Ovary (tissue), 9 donors: Measurements from ENCODE around the gene TAS2R43. TPM values are rescaled to one million over a fixed set of nuclear protein-coding genes. Genes with fewer than 3 reads are reported as not detected.
"Not testable (repeated sequence)": the region's sequence is repeated elsewhere in the genome, so short reads cannot be mapped to it uniquely, and the experiment has no call there.

Experiments used
- DNase-seq, 5 donors: peaks; one replicate each; pipeline ENCODE4 v3.0.0-alpha.2; 2019 to 2020
- H3K27ac ChIP-seq, 2 donors: fragments of 200-600 bp; one replicate each; pipeline versions ENCODE4 v1.5.1 to v1.8.0; 2019 to 2022
- H3K27me3 ChIP-seq: fragments of 200-600 bp; one replicate; pipeline ENCODE4 v1.8.0; 2022
- H3K36me3 ChIP-seq: fragments of 200-600 bp; sonication (generic); one replicate; pipeline ENCODE4 v1.5.1; 2019
- H3K4me1 ChIP-seq: one replicate; pipeline ENCODE4 v1.8.1; 2013; ENCODE audit warnings: mild to moderate bottlenecking, moderate library complexity; ENCODE audit not compliant: insufficient read depth
- H3K4me3 ChIP-seq: fragments of 200-600 bp; sonication (generic); one replicate; pipeline ENCODE4 v1.5.1; 2017
- H3K9me3 ChIP-seq, 2 donors: fragments of 200-600 bp in 1 of 2; sonication (generic) in 1 of 2; one replicate each; pipeline versions ENCODE4 v1.5.1 to v1.8.1; 2013 to 2019; ENCODE audit warnings: mild to moderate bottlenecking in 1 of 2, moderate library complexity in 1 of 2
- CTCF ChIP-seq, 3 donors: fragments of 450-650 bp in 2 of 3; fragments of 200-600 bp in 1 of 3; IDR thresholded peaks; one replicate each; pipeline versions ENCODE4 v1.5.1 to v1.8.0; 2016 to 2022; ENCODE audit warnings: antibody characterized with exemption in 3 of 3, mild to moderate bottlenecking in 1 of 3
- EP300 ChIP-seq: sonication (generic); formaldehyde crosslinking; IDR thresholded peaks from one replicate; pipeline ENCODE4 v1.6.1; 2017; ENCODE audit warnings: antibody characterized with exemption
- POLR2A ChIP-seq: fragments of 450-650 bp; IDR thresholded peaks from one replicate; pipeline ENCODE4 v1.6.1; 2017; ENCODE audit warnings: antibody characterized with exemption, mild to moderate bottlenecking, moderate library complexity
- WGBS, 3 donors: extraction: QIAGEN DNeasy Blood & Tissue Kit in 1 of 3; methylation state at CpG; one replicate each; pipeline versions ENCODE4 v1.1.5 to v1.1.7; 2013 to 2017; 5-methylcytosine and 5-hydroxymethylcytosine counted together
- intact Hi-C, 4 donors: fragments of 100-400 bp; cut with DNase I; formaldehyde crosslinking; loops; one replicate each; pipeline versions ENCODE4 v1.11.0 to v1.15.1; 2022 to 2023
- polyA plus RNA-seq, 2 donors: library from polyadenylated mRNA; stranded (reverse); fragments of 200-250 nt in 1 of 2; fragments of 350-450 nt in 1 of 2; fragmentation: Illumina TruSeq in 1 of 2; extraction: RNeasy Lipid Tissue Mini Kit (QIAGEN cat#74804) in 1 of 2; gene quantifications; one replicate each; pipeline ENCODE4 v1.2.3, GENCODE V29; 2013 to 2014
- total RNA-seq, 7 donors: library from RNA; depleted of rRNA in 2 of 7; stranded (reverse); fragments of >200 nt in 2 of 7; fragmentation: NEBNext Ultra II Directional in 3 of 7; extraction: Animal tissue kit (Norgen Biotek cat#: 25700) in 3 of 7; gene quantifications; one replicate each; pipeline versions ENCODE4 v1.1.0 to v1.2.4, GENCODE V29; 2016 to 2023
- donor health status: DM: no; HTN: no; CAD: no; lungs with moderate emphysema.
- donor health status: DM: no; HTN: no; CAD: no.
- donor health status: Bipolar disorder and iron deficiency.
- donor health status: DM: yes; HTN: yes; CAD: no.
- donor health status: DM: no; HTN: no; CAD: no.
- donor health status: DM: yes; HTN: yes; CAD: no.

The TAS2R43 gene
- total and polyA plus RNA-seq, 9 donors = 0.10 to 6.9 (median 0.54) TPM; not detected in 1

- Histone ChIP-seq H3K27me3 (no peaks in the 10 kb centered on the region), H3K4me3 (no peak overlapping the region), H3K36me3 (no peaks in the 10 kb centered on the region), H3K9me3 (no peaks in the 10 kb centered on the region), H3K27ac (no peak overlapping the region), H3K4me1 (no peaks in the 10 kb centered on the region)
- DNase-seq = no peak
- intact Hi-C loops = no loop called here
- WGBS, 3 donors = 96 to 99% (median 97%) methylated on average over 2 of the region's 2 CpGs
- TF ChIP-seq POLR2A (no peak), CTCF (IDR thresholded peaks at IDR 0.05) (no peak), EP300 (no peak)
These were observed 14.2 kb upstream of the TAS2R43 start for GRCh38 chr12:11106288-11106687.

- no peak for TF ChIP-seq CTCF (IDR thresholded peaks at IDR 0.05)
- no peak for TF ChIP-seq EP300
- no peak for TF ChIP-seq POLR2A
- H3K27me3 ChIP-seq = no peaks in the 10 kb centered on the region
- H3K36me3 ChIP-seq = no peaks in the 10 kb centered on the region
- H3K4me3 ChIP-seq = no peak overlapping the region
- H3K9me3 ChIP-seq = no peaks in the 10 kb centered on the region
- DNase-seq = no peak
- intact Hi-C loops = no loop called here
- H3K27ac ChIP-seq = no peak overlapping the region
- H3K4me1 ChIP-seq = no peaks in the 10 kb centered on the region
- WGBS, 3 donors = 65 to 93% (median 66%) methylated on average over 2 of the region's 2 CpGs
These were observed 13.4 kb upstream of the TAS2R43 start for GRCh38 chr12:11105546-11105945.

DNA sequence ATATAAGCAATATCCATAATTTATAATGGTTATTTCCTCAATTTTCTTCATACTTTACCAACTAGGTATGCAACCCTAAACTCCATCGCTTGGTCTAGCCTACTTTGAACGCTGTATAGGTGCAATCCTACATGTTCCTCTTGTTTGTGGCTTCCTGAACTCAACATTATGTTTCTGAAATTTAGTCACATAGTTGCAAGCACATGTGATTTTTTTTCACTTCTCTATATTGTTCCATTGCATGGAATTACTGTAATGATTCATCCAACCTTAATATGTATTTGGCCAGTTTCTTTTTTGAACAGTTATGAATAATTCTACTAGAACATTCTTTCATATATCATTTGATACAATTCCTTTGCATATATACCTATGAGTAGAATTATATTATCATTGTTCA is 2.8 kb upstream of the TAS2R43 start:
- WGBS, 3 donors = no CpG with 5 or more reads among the region's 2 CpGs
- H3K4me1 ChIP-seq = not testable (repeated sequence)

GRCh38 chr12:11089246-11089645 is 2.9 kb downstream of the TAS2R43 start:
- no peak for DNase-seq
- Histone ChIP-seq H3K36me3 (no peaks in the 10 kb centered on the region), H3K9me3 (no peaks in the 10 kb centered on the region), H3K27ac (no peak overlapping the region), H3K4me1 (no peaks in the 10 kb centered on the region), H3K27me3 (no peaks in the 10 kb centered on the region), H3K4me3 (no peak overlapping the region)
- no peak for TF ChIP-seq POLR2A
- TF ChIP-seq EP300 = no peak
- no peak for TF ChIP-seq CTCF (IDR thresholded peaks at IDR 0.05)
- 87 to 96% (median 91%) methylated on average over 5 of the region's 5 CpGs for WGBS, 3 donors
- intact Hi-C loops = no loop called here

More for the DNA sequence above, 2.8 kb upstream of the TAS2R43 start:
- H3K9me3 ChIP-seq, H3K36me3 ChIP-seq, DNase-seq, H3K4me3 ChIP-seq, H3K27ac ChIP-seq, intact Hi-C loops, H3K27me3 ChIP-seq: not testable (repeated sequence)

DNA sequence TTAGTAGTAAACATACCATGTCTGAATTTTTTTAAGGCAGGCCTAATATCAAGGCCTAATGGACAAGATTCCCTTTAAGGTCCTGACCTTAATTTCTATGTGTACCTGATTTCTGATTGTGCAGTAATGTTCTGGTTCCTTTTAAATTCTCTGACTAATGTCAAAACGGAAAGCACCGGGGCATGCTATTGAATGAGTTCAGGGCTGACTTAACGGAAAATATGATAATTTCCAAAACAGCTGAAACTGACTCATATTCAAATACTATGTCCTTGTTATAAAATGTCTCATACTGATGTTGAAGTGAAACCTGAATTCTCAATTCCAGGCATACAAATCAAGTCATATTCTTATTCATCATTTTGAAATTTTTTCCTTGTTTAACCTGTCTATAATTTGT is 6.7 kb downstream of the TAS2R43 start:
- TF ChIP-seq CTCF (IDR thresholded peaks at IDR 0.05) (no peak), POLR2A (no peak), EP300 (no peak)
- intact Hi-C loops = no loop called here
- 78 to 97% (median 93%) methylated on average over 3 of the region's 3 CpGs for WGBS, 3 donors
- DNase-seq = no peak
- Histone ChIP-seq H3K9me3 (no peaks in the 10 kb centered on the region), H3K4me3 (no peak overlapping the region), H3K27ac (no peak overlapping the region), H3K27me3 (no peaks in the 10 kb centered on the region), H3K36me3 (no peaks in the 10 kb centered on the region), H3K4me1 (no peaks in the 10 kb centered on the region)
